A549 treated with DMSO at 1 μM for 4 hours (cell line): Measurements from ENCODE around the gene CHTF8. TPM values are rescaled to one million over a fixed set of nuclear protein-coding genes. Genes with fewer than 3 reads are reported as not detected.

Experiments used
- total RNA-seq: library from RNA; stranded (reverse); fragments of 200-300 nt; extraction: Qiagen RNA extraction; gene quantifications from 5 replicates; pipeline ENCODE4 v1.2.3, GENCODE V29; 2022; ENCODE audit warnings: low read depth

Gene CHTF8
- total RNA-seq: 101 to 139 TPM (median 133 TPM) in 5 replicates

GRCh38 chr16:69132424-69133252, at the start of gene CHTF8, which contains the start of gene UTP4:
Gene CHTF8 (minus strand): TSS chr16:69132588. CDS start chr16:69121458, 11,130 bp downstream.
Gene UTP4 (plus strand): TSS chr16:69132649. CDS start chr16:69133460, 811 bp downstream.

GRCh38 chr16:69105501-69106361, 26.7 kb downstream of the CHTF8 start, which contains the start of gene HAS3:
Gene HAS3 (plus strand): TSS chr16:69105653. CDS start chr16:69109396, 3,743 bp downstream.

Other genes with a start within 250 kb of the CHTF8 start
- 34.4 to 49.5 TPM (median 44.1 TPM) in 5 replicates for gene HAS3, start 26.9 kb downstream of the CHTF8 start, total RNA-seq
- gene UTP4, start 61 bp upstream of the CHTF8 start, total RNA-seq: 84.7 to 89.7 TPM (median 86.4 TPM) in 5 replicates
- 6.0 to 9.5 TPM (median 7.9 TPM) in 5 replicates for gene SNTB2, start 54.6 kb upstream of the CHTF8 start, total RNA-seq
- gene VPS4A, start 178.8 kb upstream of the CHTF8 start, total RNA-seq: 29.0 to 33.2 TPM (median 29.5 TPM) in 5 replicates
- 20.6 to 40.1 TPM (median 36.9 TPM) in 5 replicates for gene PDF, start 198.0 kb upstream of the CHTF8 start, total RNA-seq
- 16.1 to 27.5 TPM (median 26.5 TPM) in 5 replicates for gene COG8, start 207.0 kb upstream of the CHTF8 start, total RNA-seq
- gene NIP7, start 207.2 kb upstream of the CHTF8 start, total RNA-seq: 55.7 to 75.5 TPM (median 61.9 TPM) in 5 replicates
- 0.09 to 0.20 TPM in 2 of 5 replicates, not detected in the others for gene TMED6, start 219.2 kb upstream of the CHTF8 start, total RNA-seq